ENCODE measurements around the gene PLCXD3.
"Not testable (repeated sequence)": the region's sequence is repeated elsewhere in the genome, so short reads cannot be mapped to it uniquely, and the experiment has no call there.

The PLCXD3 gene

GRCh38 chr5:41346609-41347008 lies 163.8 kb downstream of the PLCXD3 start:
- no peak for DNase-seq (ENCODE audit: low spot score)

- DNase-seq (ENCODE audit: low spot score), result no peak
Measured at GRCh38 chr5:41345295-41345694, 165.1 kb downstream of the PLCXD3 start.

GRCh38 chr5:41339339-41339738 lies 171.1 kb downstream of the PLCXD3 start:
- no peak for DNase-seq (ENCODE audit: low spot score)

GRCh38 chr5:41338136-41338675 lies 172.2 kb downstream of the PLCXD3 start:
- no peak for DNase-seq (ENCODE audit: low spot score)

- DNase-seq (ENCODE audit: low spot score), result no peak
Measured at GRCh38 chr5:41337724-41338123, 172.7 kb downstream of the PLCXD3 start.

- DNase-seq (ENCODE audit: low spot score), result no peak
Measured at GRCh38 chr5:41337216-41337615, 173.2 kb downstream of the PLCXD3 start.

GRCh38 chr5:41336471-41336870 lies 173.9 kb downstream of the PLCXD3 start:
- no peak for DNase-seq (ENCODE audit: low spot score)

GRCh38 chr5:41335596-41336181 lies 174.7 kb downstream of the PLCXD3 start:
- no peak for DNase-seq (ENCODE audit: low spot score)

- no peak for DNase-seq (ENCODE audit: low spot score)
Measured at GRCh38 chr5:41334758-41335157, 175.6 kb downstream of the PLCXD3 start.

- no peak for DNase-seq (ENCODE audit: low spot score)
Measured at GRCh38 chr5:41334221-41334620, 176.2 kb downstream of the PLCXD3 start.

- DNase-seq (ENCODE audit: low spot score), result no peak
Measured at GRCh38 chr5:41325074-41325473, 185.3 kb downstream of the PLCXD3 start.

- DNase-seq (ENCODE audit: low spot score), result not testable (repeated sequence)
Measured at GRCh38 chr5:41322826-41323225, 187.6 kb downstream of the PLCXD3 start.

GRCh38 chr5:41312478-41313060 lies 197.8 kb downstream of the PLCXD3 start:
- DNase-seq (ENCODE audit: low spot score), result no peak

- DNase-seq (ENCODE audit: low spot score), result no peak
Measured at GRCh38 chr5:41312066-41312465, 198.3 kb downstream of the PLCXD3 start.

- no peak for DNase-seq (ENCODE audit: low spot score)
Measured at GRCh38 chr5:41309275-41309674, 201.1 kb downstream of the PLCXD3 start.

GRCh38 chr5:41306005-41306404 lies 204.4 kb downstream of the PLCXD3 start:
- no peak for DNase-seq (ENCODE audit: low spot score)

- DNase-seq (ENCODE audit: low spot score), result no peak
Measured at GRCh38 chr5:41305056-41305455, 205.3 kb downstream of the PLCXD3 start.

- DNase-seq (ENCODE audit: low spot score), result no peak
Measured at GRCh38 chr5:41296066-41296465, 214.3 kb downstream of the PLCXD3 start.

- DNase-seq (ENCODE audit: low spot score), result no peak
Measured at GRCh38 chr5:41291323-41291722, 219.1 kb downstream of the PLCXD3 start.

- no peak for DNase-seq (ENCODE audit: low spot score)
Measured at GRCh38 chr5:41290810-41291209, 219.6 kb downstream of the PLCXD3 start.

GRCh38 chr5:41289970-41290464 lies 220.4 kb downstream of the PLCXD3 start:
- no peak for DNase-seq (ENCODE audit: low spot score)

- DNase-seq (ENCODE audit: low spot score), result no peak
Measured at GRCh38 chr5:41286696-41287095, 223.7 kb downstream of the PLCXD3 start.

- DNase-seq (ENCODE audit: low spot score), result no peak
Measured at GRCh38 chr5:41286165-41286564, 224.2 kb downstream of the PLCXD3 start.

- no peak for DNase-seq (ENCODE audit: low spot score)
Measured at GRCh38 chr5:41284938-41285337, 225.5 kb downstream of the PLCXD3 start.
